ENCODE measurements around the gene CCDC197. TPM values are rescaled to one million over a fixed set of nuclear protein-coding genes. Genes with fewer than 3 reads are reported as not detected.

Gene CCDC197
- polyA plus RNA-seq, 1 donor from 2014 or later: not detected

- H2AFZ ChIP-seq (ENCODE audit: low read depth, low read length): no peak overlapping the region
- H3K9me2 ChIP-seq (ENCODE audit: insufficient read depth, low read length): no peaks in the 10 kb centered on the region
- H3K9ac ChIP-seq (ENCODE audit: low read length): no peak overlapping the region
- TF ChIP-seq, protein P1, sequence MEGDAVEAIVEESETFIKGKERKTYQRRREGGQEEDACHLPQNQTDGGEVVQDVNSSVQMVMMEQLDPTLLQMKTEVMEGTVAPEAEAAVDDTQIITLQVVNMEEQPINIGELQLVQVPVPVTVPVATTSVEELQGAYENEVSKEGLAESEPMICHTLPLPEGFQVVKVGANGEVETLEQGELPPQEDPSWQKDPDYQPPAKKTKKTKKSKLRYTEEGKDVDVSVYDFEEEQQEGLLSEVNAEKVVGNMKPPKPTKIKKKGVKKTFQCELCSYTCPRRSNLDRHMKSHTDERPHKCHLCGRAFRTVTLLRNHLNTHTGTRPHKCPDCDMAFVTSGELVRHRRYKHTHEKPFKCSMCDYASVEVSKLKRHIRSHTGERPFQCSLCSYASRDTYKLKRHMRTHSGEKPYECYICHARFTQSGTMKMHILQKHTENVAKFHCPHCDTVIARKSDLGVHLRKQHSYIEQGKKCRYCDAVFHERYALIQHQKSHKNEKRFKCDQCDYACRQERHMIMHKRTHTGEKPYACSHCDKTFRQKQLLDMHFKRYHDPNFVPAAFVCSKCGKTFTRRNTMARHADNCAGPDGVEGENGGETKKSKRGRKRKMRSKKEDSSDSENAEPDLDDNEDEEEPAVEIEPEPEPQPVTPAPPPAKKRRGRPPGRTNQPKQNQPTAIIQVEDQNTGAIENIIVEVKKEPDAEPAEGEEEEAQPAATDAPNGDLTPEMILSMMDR (IDR thresholded peaks at IDR 0.05; ENCODE audit: poor library complexity, severe bottlenecking): no peak
- no peak for TF ChIP-seq MXI1 (conservative IDR thresholded peaks at IDR 0.05; ENCODE audit: poor library complexity, severe bottlenecking)
- TF ChIP-seq, protein P2, sequence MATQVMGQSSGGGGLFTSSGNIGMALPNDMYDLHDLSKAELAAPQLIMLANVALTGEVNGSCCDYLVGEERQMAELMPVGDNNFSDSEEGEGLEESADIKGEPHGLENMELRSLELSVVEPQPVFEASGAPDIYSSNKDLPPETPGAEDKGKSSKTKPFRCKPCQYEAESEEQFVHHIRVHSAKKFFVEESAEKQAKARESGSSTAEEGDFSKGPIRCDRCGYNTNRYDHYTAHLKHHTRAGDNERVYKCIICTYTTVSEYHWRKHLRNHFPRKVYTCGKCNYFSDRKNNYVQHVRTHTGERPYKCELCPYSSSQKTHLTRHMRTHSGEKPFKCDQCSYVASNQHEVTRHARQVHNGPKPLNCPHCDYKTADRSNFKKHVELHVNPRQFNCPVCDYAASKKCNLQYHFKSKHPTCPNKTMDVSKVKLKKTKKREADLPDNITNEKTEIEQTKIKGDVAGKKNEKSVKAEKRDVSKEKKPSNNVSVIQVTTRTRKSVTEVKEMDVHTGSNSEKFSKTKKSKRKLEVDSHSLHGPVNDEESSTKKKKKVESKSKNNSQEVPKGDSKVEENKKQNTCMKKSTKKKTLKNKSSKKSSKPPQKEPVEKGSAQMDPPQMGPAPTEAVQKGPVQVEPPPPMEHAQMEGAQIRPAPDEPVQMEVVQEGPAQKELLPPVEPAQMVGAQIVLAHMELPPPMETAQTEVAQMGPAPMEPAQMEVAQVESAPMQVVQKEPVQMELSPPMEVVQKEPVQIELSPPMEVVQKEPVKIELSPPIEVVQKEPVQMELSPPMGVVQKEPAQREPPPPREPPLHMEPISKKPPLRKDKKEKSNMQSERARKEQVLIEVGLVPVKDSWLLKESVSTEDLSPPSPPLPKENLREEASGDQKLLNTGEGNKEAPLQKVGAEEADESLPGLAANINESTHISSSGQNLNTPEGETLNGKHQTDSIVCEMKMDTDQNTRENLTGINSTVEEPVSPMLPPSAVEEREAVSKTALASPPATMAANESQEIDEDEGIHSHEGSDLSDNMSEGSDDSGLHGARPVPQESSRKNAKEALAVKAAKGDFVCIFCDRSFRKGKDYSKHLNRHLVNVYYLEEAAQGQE (IDR thresholded peaks at IDR 0.05; ENCODE audit: borderline replicate concordance): no peak
- no peak for TF ChIP-seq SMC3 (conservative IDR thresholded peaks at IDR 0.05; ENCODE audit: poor library complexity)
- no peak for TF ChIP-seq POLR2AphosphoS5 (IDR thresholded peaks at IDR 0.05)
- no peak for TF ChIP-seq TAF1 (IDR thresholded peaks at IDR 0.05; ENCODE audit: low read depth)
- TF ChIP-seq RAD21 (conservative IDR thresholded peaks at IDR 0.05): no peak
- no peak for TF ChIP-seq EP300 (conservative IDR thresholded peaks at IDR 0.05; ENCODE audit: poor library complexity, severe bottlenecking)
- TF ChIP-seq EZH2 (IDR thresholded peaks at IDR 0.05; ENCODE audit: borderline replicate concordance, insufficient read depth, low read length, poor library complexity, severe bottlenecking): no peak
- H3K36me3 ChIP-seq (ENCODE audit: insufficient read depth, low read length): no peaks in the 10 kb centered on the region
- H3K4me2 ChIP-seq (ENCODE audit: low read length): no peak overlapping the region
- no peaks in the 10 kb centered on the region for H4K20me1 ChIP-seq (ENCODE audit: insufficient read depth)
- H3K9me3 ChIP-seq (ENCODE audit: low read length): no peaks in the 10 kb centered on the region
- H3K27ac ChIP-seq (ENCODE audit: low read length): no peak overlapping the region
- no peak overlapping the region for H3K4me3 ChIP-seq (ENCODE audit: low read length)
- no peaks in the 10 kb centered on the region for H3K27me3 ChIP-seq (ENCODE audit: insufficient read depth, low read depth, low read length)
- no peaks in the 10 kb centered on the region for H3F3A ChIP-seq (ENCODE audit: insufficient read depth, low read length, poor library complexity, severe bottlenecking)
- H3K79me2 ChIP-seq (replicated peaks; ENCODE audit: insufficient read depth, low read length): no peaks in the 10 kb centered on the region
These were observed 10.1 kb upstream of the CCDC197 start for GRCh38 chr14:93986955-93987354.

DNA sequence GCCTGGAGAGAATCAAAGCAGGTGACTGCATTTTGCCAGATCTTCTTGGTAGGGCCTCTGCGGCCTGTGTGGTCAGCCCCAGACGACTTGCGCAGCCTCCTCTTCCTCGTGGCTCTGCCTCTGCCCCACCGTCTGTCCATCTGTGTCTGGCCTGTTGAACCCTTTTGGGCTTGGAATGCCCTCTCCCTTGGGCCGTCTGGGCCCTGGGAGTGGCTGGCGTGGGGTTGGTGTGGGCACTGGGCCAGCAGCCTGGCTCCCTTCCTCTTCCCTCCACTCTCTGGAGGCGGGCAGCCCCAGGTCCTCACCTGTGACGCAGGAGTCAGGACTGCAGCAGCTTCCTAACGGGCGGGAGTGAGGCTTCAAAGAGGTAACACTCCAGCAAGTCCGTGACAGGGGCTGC is 9.7 kb upstream of the CCDC197 start:
- no peaks in the 10 kb centered on the region for H3K79me2 ChIP-seq (replicated peaks; ENCODE audit: insufficient read depth, low read length)
- no peak overlapping the region for H3K4me2 ChIP-seq (ENCODE audit: low read length)
- H3F3A ChIP-seq (ENCODE audit: insufficient read depth, low read length, poor library complexity, severe bottlenecking): no peaks in the 10 kb centered on the region
- no peaks in the 10 kb centered on the region for H3K9me2 ChIP-seq (ENCODE audit: insufficient read depth, low read length)
- no peaks in the 10 kb centered on the region for H4K20me1 ChIP-seq (ENCODE audit: insufficient read depth)
- H3K4me3 ChIP-seq (ENCODE audit: low read length): no peak overlapping the region
- H3K27ac ChIP-seq (ENCODE audit: low read length): no peak overlapping the region
- H2AFZ ChIP-seq (ENCODE audit: low read depth, low read length): no peak overlapping the region
- no peaks in the 10 kb centered on the region for H3K27me3 ChIP-seq (ENCODE audit: insufficient read depth, low read depth, low read length)
- TF ChIP-seq, protein P1 (IDR thresholded peaks at IDR 0.05; ENCODE audit: poor library complexity, severe bottlenecking): no peak
- TF ChIP-seq POLR2AphosphoS5 (IDR thresholded peaks at IDR 0.05) (no peak), MXI1 (conservative IDR thresholded peaks at IDR 0.05; ENCODE audit: poor library complexity, severe bottlenecking) (no peak), EZH2 (IDR thresholded peaks at IDR 0.05; ENCODE audit: borderline replicate concordance, insufficient read depth, low read length, poor library complexity, severe bottlenecking) (no peak), RAD21 (conservative IDR thresholded peaks at IDR 0.05) (no peak), EP300 (conservative IDR thresholded peaks at IDR 0.05; ENCODE audit: poor library complexity, severe bottlenecking) (no peak), SMC3 (conservative IDR thresholded peaks at IDR 0.05; ENCODE audit: poor library complexity) (no peak), TAF1 (IDR thresholded peaks at IDR 0.05; ENCODE audit: low read depth) (no peak)
- TF ChIP-seq, protein P2 (IDR thresholded peaks at IDR 0.05; ENCODE audit: borderline replicate concordance): no peak
- no peaks in the 10 kb centered on the region for H3K9me3 ChIP-seq (ENCODE audit: low read length)
- H3K9ac ChIP-seq (ENCODE audit: low read length): no peak overlapping the region
- H3K36me3 ChIP-seq (ENCODE audit: insufficient read depth, low read length): no peaks in the 10 kb centered on the region

Data from neural cell (in vitro differentiated cells).